OCI-LY1 (cell line): ENCODE measurements around the gene GPRIN1.

Experiments used
- EZH2 ChIP-seq: fragments of 200-600 bp; sonication (generic), shearing (Covaris generic); IDR thresholded peaks from 2 replicates; pipeline ENCODE4 v1.8.0; 2017; ENCODE audit warnings: borderline replicate concordance, mixed run types, mild to moderate bottlenecking, antibody characterized with exemption, low read length, moderate library complexity, mixed read lengths
- TF ChIP-seq, protein P1 (sequence below): fragments of 200-600 bp; sonication (generic), shearing (Covaris generic); IDR thresholded peaks from 2 replicates; pipeline ENCODE4 v1.5.1; 2017; ENCODE audit warnings: mild to moderate bottlenecking, antibody characterized with exemption, low read length, moderate library complexity, mixed read lengths

DNA sequence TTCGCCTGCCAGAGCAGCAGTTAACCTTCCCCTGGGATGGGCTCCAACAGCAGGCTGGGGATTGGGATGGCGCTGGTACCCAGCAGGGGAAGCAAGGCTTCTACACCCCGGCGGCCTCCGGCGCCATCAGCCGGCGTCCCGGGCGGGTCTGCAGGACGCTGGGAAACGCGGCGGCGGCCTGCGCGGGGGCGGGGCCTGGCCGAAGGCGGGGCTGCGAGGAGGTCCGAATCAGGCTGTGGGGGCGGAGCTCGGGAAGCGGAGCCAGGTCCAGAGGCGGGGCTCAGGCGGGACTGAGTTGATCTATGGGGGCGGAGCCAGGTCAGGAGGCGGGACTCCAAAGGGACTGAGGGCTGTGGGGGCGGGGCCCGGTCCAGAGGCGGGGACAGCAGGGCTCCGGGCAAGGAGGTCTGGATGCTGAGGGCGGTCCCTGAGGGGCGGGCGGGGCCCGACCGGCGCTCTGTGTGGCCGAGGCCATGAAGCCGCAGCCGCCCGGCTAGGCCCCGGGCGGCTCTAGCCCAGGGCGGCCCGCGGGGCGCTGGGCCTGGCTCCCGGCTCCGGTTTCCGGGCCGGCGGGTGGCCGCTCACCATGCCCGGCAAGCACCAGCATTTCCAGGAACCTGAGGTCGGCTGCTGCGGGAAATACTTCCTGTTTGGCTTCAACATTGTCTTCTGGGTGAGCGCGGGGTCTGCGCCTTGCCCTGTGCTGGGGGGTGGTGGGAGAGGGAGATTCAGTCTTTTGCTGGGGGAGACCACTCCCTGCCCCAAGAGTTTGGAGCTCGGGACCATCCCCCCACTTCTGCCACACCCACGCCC, 37.3 kb upstream of the GPRIN1 start, which contains the start of gene TSPAN17:
- TF ChIP-seq, protein P1, sequence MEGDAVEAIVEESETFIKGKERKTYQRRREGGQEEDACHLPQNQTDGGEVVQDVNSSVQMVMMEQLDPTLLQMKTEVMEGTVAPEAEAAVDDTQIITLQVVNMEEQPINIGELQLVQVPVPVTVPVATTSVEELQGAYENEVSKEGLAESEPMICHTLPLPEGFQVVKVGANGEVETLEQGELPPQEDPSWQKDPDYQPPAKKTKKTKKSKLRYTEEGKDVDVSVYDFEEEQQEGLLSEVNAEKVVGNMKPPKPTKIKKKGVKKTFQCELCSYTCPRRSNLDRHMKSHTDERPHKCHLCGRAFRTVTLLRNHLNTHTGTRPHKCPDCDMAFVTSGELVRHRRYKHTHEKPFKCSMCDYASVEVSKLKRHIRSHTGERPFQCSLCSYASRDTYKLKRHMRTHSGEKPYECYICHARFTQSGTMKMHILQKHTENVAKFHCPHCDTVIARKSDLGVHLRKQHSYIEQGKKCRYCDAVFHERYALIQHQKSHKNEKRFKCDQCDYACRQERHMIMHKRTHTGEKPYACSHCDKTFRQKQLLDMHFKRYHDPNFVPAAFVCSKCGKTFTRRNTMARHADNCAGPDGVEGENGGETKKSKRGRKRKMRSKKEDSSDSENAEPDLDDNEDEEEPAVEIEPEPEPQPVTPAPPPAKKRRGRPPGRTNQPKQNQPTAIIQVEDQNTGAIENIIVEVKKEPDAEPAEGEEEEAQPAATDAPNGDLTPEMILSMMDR: peak; percentile 37; the same call in 1 of the 2 replicates
- TF ChIP-seq EZH2: no peak
